Adipocyte (in vitro differentiated cells): ENCODE measurements around the gene ELF1.
A peak's percentile ranks its signal among the peaks of the same experiment; 100 is the strongest.

Experiments
- DNase-seq: peaks from one replicate; pipeline ENCODE4 v3.0.0-alpha.2; 2015; ENCODE audit warnings: low read depth
- H3K27me3 ChIP-seq: replicated peaks from 2 replicates; pipeline ENCODE4 v1.7.0; 2013; ENCODE audit warnings: mild to moderate bottlenecking, low read length, moderate library complexity; ENCODE audit not compliant: control insufficient read depth, insufficient read depth
- H3K36me3 ChIP-seq: 2 replicates; pipeline ENCODE4 v1.7.0; 2013; ENCODE audit warnings: low read length, mild to moderate bottlenecking, moderate library complexity; ENCODE audit not compliant: control insufficient read depth, insufficient read depth, severe bottlenecking
- H3K4me1 ChIP-seq: 2 replicates; pipeline ENCODE4 v1.7.0; 2013; ENCODE audit warnings: mild to moderate bottlenecking, low read length, moderate library complexity; ENCODE audit not compliant: control insufficient read depth, insufficient read depth
- H3K4me3 ChIP-seq: 2 replicates; pipeline ENCODE4 v1.7.0; 2013; ENCODE audit warnings: mild to moderate bottlenecking, low read length, moderate library complexity
- H3K9ac ChIP-seq: 2 replicates; pipeline ENCODE4 v1.7.0; 2013; ENCODE audit warnings: mild to moderate bottlenecking, low read length, moderate library complexity
- H3K9me3 ChIP-seq: 2 replicates; pipeline ENCODE4 v1.7.0; 2013; ENCODE audit warnings: mild to moderate bottlenecking, low read length, moderate library complexity; ENCODE audit not compliant: control insufficient read depth

Gene ELF1

GRCh38 chr13:41019011-41019487 lies at the start of gene ELF1:
Gene ELF1 (minus strand): TSS chr13:41019316. CDS start chr13:40982054, 37,262 bp downstream.
- peaks cover 4% of the 10 kb centered on the region for H3K36me3 ChIP-seq
- DNase-seq, result peak; percentile 43
- peak within 1 kb of the TSS; percentile 70 for H3K4me3 ChIP-seq
- peaks cover 15% of the 10 kb centered on the region for H3K4me1 ChIP-seq
- H3K9ac ChIP-seq, result peak within 1 kb of the TSS; percentile 59
- H3K27me3 ChIP-seq, result no peaks in the 10 kb centered on the region
- no peaks in the 10 kb centered on the region for H3K9me3 ChIP-seq

- Histone ChIP-seq H3K9ac (peak overlapping the region; percentile 82), H3K36me3 (peaks cover 45% of the 10 kb centered on the region), H3K27me3 (no peaks in the 10 kb centered on the region), H3K9me3 (no peaks in the 10 kb centered on the region), H3K4me3 (peak overlapping the region; percentile 97), H3K4me1 (peaks cover 38% of the 10 kb centered on the region)
- DNase-seq, result peak; percentile 87
These were observed 46.0 kb upstream of the ELF1 start for GRCh38 chr13:41065078-41065477.

- DNase-seq, result peak; percentile 62
- peak overlapping the region; percentile 99 for H3K9ac ChIP-seq
- peak overlapping the region; percentile 97 for H3K4me3 ChIP-seq
- no peaks in the 10 kb centered on the region for H3K27me3 ChIP-seq
- peaks cover 38% of the 10 kb centered on the region for H3K4me1 ChIP-seq
- peaks cover 39% of the 10 kb centered on the region for H3K36me3 ChIP-seq
- no peaks in the 10 kb centered on the region for H3K9me3 ChIP-seq
These were observed 45.4 kb upstream of the ELF1 start for GRCh38 chr13:41064493-41064892.

GRCh38 chr13:41061914-41062837 lies 43.1 kb upstream of the ELF1 start:
- Histone ChIP-seq H3K9ac (peak overlapping the region; percentile 99), H3K36me3 (peaks cover 16% of the 10 kb centered on the region), H3K9me3 (no peaks in the 10 kb centered on the region), H3K4me3 (peak overlapping the region; percentile 97), H3K4me1 (peaks cover 55% of the 10 kb centered on the region), H3K27me3 (no peaks in the 10 kb centered on the region)
- DNase-seq, result peak; percentile 90

- peak within 1 kb of the TSS; percentile 99 for H3K9ac ChIP-seq
- peaks cover 57% of the 10 kb centered on the region for H3K4me1 ChIP-seq
- no peaks in the 10 kb centered on the region for H3K9me3 ChIP-seq
- peak; percentile 96 for DNase-seq
- H3K4me3 ChIP-seq, result peak within 1 kb of the TSS; percentile 97
- H3K36me3 ChIP-seq, result peaks cover 7% of the 10 kb centered on the region
- no peaks in the 10 kb centered on the region for H3K27me3 ChIP-seq
These were observed 42.2 kb upstream of the ELF1 start, which contains the start of gene WBP4 for GRCh38 chr13:41061075-41061913. Gene WBP4 (plus strand): TSS chr13:41061509. CDS start chr13:41061674, 165 bp downstream.

GRCh38 chr13:41060724-41061074 lies 41.6 kb upstream of the ELF1 start:
- peak; percentile 93 for DNase-seq
- H3K4me1 ChIP-seq, result peaks cover 57% of the 10 kb centered on the region

GRCh38 chr13:41060082-41060723 lies 41.1 kb upstream of the ELF1 start:
- peak; percentile 94 for DNase-seq
- peaks cover 57% of the 10 kb centered on the region for H3K4me1 ChIP-seq
- H3K9ac ChIP-seq, result peak overlapping the region; percentile 99
- H3K36me3 ChIP-seq, result no peaks in the 10 kb centered on the region
- H3K27me3 ChIP-seq, result no peaks in the 10 kb centered on the region
- H3K9me3 ChIP-seq, result no peaks in the 10 kb centered on the region
- H3K4me3 ChIP-seq, result peak overlapping the region; percentile 97

More at GRCh38 chr13:41060724-41061074, 41.6 kb upstream of the ELF1 start:
- H3K4me3 ChIP-seq, result peak overlapping the region; percentile 97
- H3K9me3 ChIP-seq, result no peaks in the 10 kb centered on the region
- H3K36me3 ChIP-seq, result peaks cover 2% of the 10 kb centered on the region
- no peaks in the 10 kb centered on the region for H3K27me3 ChIP-seq
- peak overlapping the region; percentile 99 for H3K9ac ChIP-seq

GRCh38 chr13:41059456-41060081 lies 40.5 kb upstream of the ELF1 start:
- peak overlapping the region; percentile 97 for H3K4me3 ChIP-seq
- no peaks in the 10 kb centered on the region for H3K9me3 ChIP-seq
- H3K4me1 ChIP-seq, result peaks cover 57% of the 10 kb centered on the region
- no peaks in the 10 kb centered on the region for H3K27me3 ChIP-seq
- DNase-seq, result peak; percentile 57
- peak overlapping the region; percentile 99 for H3K9ac ChIP-seq
- H3K36me3 ChIP-seq, result no peaks in the 10 kb centered on the region

- Histone ChIP-seq H3K9ac (peak overlapping the region; percentile 99), H3K4me1 (peaks cover 56% of the 10 kb centered on the region), H3K9me3 (no peaks in the 10 kb centered on the region), H3K27me3 (no peaks in the 10 kb centered on the region), H3K4me3 (peak overlapping the region; percentile 97), H3K36me3 (no peaks in the 10 kb centered on the region)
- DNase-seq, result no peak
These were observed 39.4 kb upstream of the ELF1 start for GRCh38 chr13:41058295-41059070.
